ENCODE results near the gene TUBE1. TPM values are rescaled to one million over a fixed set of nuclear protein-coding genes. Genes with fewer than 3 reads are reported as not detected.
"Not testable (repeated sequence)": the region's sequence is repeated elsewhere in the genome, so short reads cannot be mapped to it uniquely, and the experiment has no call there.

TUBE1 gene
- total and polyA plus RNA-seq, 9 donors, result 16.0 to 53.0 (median 25.9) TPM

- Histone ChIP-seq H3K27ac (no peak overlapping the region), H3K9me3 (no peaks in the 10 kb centered on the region), H3K27me3 (no peaks in the 10 kb centered on the region), H3K4me3 (no peak overlapping the region), H3K4me1 (ENCODE audit: insufficient read depth) (no peaks in the 10 kb centered on the region), H3K36me3 (no peaks in the 10 kb centered on the region)
- WGBS, 3 donors, result 89 to 93% (median 91%) methylated on average over 5 of the region's 5 CpGs
- intact Hi-C loops (cut with DNase I), result no loop called here
- TF ChIP-seq POLR2A (IDR thresholded peaks at IDR 0.05), result no peak
- TF ChIP-seq, protein P1, sequence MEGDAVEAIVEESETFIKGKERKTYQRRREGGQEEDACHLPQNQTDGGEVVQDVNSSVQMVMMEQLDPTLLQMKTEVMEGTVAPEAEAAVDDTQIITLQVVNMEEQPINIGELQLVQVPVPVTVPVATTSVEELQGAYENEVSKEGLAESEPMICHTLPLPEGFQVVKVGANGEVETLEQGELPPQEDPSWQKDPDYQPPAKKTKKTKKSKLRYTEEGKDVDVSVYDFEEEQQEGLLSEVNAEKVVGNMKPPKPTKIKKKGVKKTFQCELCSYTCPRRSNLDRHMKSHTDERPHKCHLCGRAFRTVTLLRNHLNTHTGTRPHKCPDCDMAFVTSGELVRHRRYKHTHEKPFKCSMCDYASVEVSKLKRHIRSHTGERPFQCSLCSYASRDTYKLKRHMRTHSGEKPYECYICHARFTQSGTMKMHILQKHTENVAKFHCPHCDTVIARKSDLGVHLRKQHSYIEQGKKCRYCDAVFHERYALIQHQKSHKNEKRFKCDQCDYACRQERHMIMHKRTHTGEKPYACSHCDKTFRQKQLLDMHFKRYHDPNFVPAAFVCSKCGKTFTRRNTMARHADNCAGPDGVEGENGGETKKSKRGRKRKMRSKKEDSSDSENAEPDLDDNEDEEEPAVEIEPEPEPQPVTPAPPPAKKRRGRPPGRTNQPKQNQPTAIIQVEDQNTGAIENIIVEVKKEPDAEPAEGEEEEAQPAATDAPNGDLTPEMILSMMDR (IDR thresholded peaks at IDR 0.05), result no peak
- TF ChIP-seq EP300 (IDR thresholded peaks at IDR 0.05), result no peak
- DNase-seq, result no peak
These were observed 36.9 kb downstream of the TUBE1 start for GRCh38 chr6:112050429-112050828.

DNA sequence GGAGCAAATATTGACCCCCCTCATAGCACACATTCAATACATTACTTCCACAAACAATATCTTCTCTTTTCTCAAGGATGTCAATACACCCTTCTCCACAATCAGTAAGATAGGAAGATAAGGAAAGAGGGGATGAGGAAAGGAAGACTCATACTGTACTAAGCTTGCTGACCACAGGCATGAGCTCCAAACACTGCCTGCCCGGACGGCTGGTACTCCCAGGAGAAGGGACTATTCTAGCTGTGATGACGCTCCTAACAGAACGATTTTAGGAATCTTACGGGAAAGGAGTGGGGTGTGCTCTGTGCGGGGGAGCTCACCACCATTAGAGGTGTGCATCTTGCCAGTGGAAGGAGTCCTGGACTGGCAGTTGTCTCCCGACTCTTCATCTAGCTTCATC is 37.3 kb downstream of the TUBE1 start:
- TF ChIP-seq POLR2A (IDR thresholded peaks at IDR 0.05), result no peak
- TF ChIP-seq, protein P1 (IDR thresholded peaks at IDR 0.05), result no peak
- TF ChIP-seq EP300 (IDR thresholded peaks at IDR 0.05), result no peak
- H3K4me1 ChIP-seq (ENCODE audit: insufficient read depth), result no peaks in the 10 kb centered on the region
- no peak overlapping the region for H3K27ac ChIP-seq
- H3K27me3 ChIP-seq, result no peaks in the 10 kb centered on the region
- no peak for DNase-seq
- WGBS, 3 donors, result 87 to 94% (median 93%) methylated on average over 7 of the region's 7 CpGs
- H3K9me3 ChIP-seq, result no peaks in the 10 kb centered on the region
- intact Hi-C loops (cut with DNase I), result loop anchor here in 3 of 4 donors (10.0 kb wide), 2 partner anchors 175 to 345 kb away; partner anchors contain the start of gene FYN (in 1 of the 3)
- no peaks in the 10 kb centered on the region for H3K36me3 ChIP-seq
- no peak overlapping the region for H3K4me3 ChIP-seq

GRCh38 chr6:112049026-112049799 is 38.1 kb downstream of the TUBE1 start:
- Histone ChIP-seq H3K4me1 (ENCODE audit: insufficient read depth) (no peaks in the 10 kb centered on the region), H3K36me3 (no peaks in the 10 kb centered on the region), H3K9me3 (no peaks in the 10 kb centered on the region), H3K27ac (no peak overlapping the region), H3K4me3 (no peak overlapping the region), H3K27me3 (no peaks in the 10 kb centered on the region)
- no peak for DNase-seq
- 73 to 93% (median 87%) methylated on average over 6 of the region's 6 CpGs for WGBS, 3 donors
- intact Hi-C loops (cut with DNase I), result loop anchor here in 3 of 4 donors (10.0 kb wide), 2 partner anchors 174 to 344 kb away; partner anchors contain the start of gene FYN (in 1 of the 3)
- TF ChIP-seq, protein P1 (IDR thresholded peaks at IDR 0.05), result no peak
- no peak for TF ChIP-seq EP300 (IDR thresholded peaks at IDR 0.05)
- TF ChIP-seq POLR2A (IDR thresholded peaks at IDR 0.05), result no peak

GRCh38 chr6:112047523-112047922 is 39.8 kb downstream of the TUBE1 start:
- not testable (repeated sequence) for H3K27me3 ChIP-seq; H3K9me3 ChIP-seq; DNase-seq; H3K4me3 ChIP-seq; H3K4me1 ChIP-seq (ENCODE audit: insufficient read depth); H3K27ac ChIP-seq; H3K36me3 ChIP-seq
- intact Hi-C loops (cut with DNase I), result loop anchor here in 3 of 4 donors (10.0 kb wide), 2 partner anchors 173 to 343 kb away; partner anchors contain the start of gene FYN (in 1 of the 3)
- WGBS, 3 donors, result 95 to 97% (median 96%) methylated on average over 22 to 25 of the region's 25 CpGs

DNA sequence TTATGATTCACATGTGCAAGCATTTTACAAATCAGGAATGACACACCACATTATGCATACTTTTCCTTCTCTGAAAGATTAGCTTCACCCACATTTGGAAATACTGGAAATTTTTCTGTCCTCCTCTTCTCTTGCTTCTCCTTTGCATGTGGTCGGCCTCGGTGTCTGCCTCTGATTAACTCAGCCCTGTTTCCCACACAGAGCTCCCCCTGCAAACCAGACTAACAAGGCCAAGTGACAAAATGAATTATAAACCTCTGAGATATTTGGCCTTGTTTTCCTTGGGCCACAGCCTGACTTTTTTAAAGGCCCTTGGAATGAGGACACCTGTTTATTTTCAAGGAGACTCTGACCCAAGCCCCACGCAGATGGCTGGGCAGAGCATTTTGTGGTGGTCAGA is 42.4 kb downstream of the TUBE1 start:
- Histone ChIP-seq H3K9me3 (no peaks in the 10 kb centered on the region), H3K27me3 (no peaks in the 10 kb centered on the region), H3K36me3 (no peaks in the 10 kb centered on the region), H3K4me1 (ENCODE audit: insufficient read depth) (no peaks in the 10 kb centered on the region), H3K27ac (no peak overlapping the region), H3K4me3 (no peak overlapping the region)
- intact Hi-C loops (cut with DNase I), result loop anchor here (5.0 to 10.0 kb wide), 4 partner anchors 48 to 340 kb away; partner anchors contain the start of gene FYN (in 1 of the 4)
- no peak for DNase-seq
- no peak for TF ChIP-seq EP300 (IDR thresholded peaks at IDR 0.05)
- TF ChIP-seq POLR2A (IDR thresholded peaks at IDR 0.05), result no peak
- TF ChIP-seq, protein P1 (IDR thresholded peaks at IDR 0.05), result no peak
- WGBS, 3 donors, result 9 to 19% (median 9%) methylated on average over 3 of the region's 3 CpGs

All from ovary (tissue), 9 donors.